ENCODE results near the gene ISG20L2.
"Not testable (repeated sequence)": the region's sequence is repeated elsewhere in the genome, so short reads cannot be mapped to it uniquely, and the experiment has no call there.

ISG20L2 gene, protein sequence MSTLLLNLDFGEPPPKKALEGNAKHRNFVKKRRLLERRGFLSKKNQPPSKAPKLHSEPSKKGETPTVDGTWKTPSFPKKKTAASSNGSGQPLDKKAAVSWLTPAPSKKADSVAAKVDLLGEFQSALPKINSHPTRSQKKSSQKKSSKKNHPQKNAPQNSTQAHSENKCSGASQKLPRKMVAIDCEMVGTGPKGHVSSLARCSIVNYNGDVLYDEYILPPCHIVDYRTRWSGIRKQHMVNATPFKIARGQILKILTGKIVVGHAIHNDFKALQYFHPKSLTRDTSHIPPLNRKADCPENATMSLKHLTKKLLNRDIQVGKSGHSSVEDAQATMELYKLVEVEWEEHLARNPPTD

GRCh38 chr1:156728599-156729462 is at the start of gene ISG20L2:
Gene ISG20L2 (minus strand): TSS chr1:156728766. CDS start chr1:156727652, 1,114 bp downstream.
- peak; percentile 85 to 100 (median 96) for DNase-seq
- intact Hi-C loops (cut with DNase I): no loop called here

DNA sequence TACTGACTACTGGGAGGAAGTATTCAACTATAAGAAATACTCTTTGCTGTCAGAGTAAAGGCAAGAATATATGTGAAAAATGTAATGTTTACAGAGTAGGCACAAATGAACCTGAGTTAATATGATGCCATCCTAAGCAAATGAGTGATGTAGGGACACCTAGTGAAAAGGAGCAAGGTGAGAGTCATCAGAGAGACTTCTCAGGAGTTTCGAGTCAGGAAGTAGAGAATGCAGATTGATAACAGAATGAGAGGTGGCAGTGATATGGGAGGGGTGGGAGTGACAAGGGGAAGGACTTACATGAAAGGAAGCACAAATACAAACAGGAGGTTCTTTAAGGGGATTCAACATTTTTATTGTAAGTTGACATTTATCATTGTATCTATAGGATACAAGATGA is 49.0 kb upstream of the ISG20L2 start:
- DNase-seq: no peak
- intact Hi-C loops (cut with DNase I): no loop called here

DNA sequence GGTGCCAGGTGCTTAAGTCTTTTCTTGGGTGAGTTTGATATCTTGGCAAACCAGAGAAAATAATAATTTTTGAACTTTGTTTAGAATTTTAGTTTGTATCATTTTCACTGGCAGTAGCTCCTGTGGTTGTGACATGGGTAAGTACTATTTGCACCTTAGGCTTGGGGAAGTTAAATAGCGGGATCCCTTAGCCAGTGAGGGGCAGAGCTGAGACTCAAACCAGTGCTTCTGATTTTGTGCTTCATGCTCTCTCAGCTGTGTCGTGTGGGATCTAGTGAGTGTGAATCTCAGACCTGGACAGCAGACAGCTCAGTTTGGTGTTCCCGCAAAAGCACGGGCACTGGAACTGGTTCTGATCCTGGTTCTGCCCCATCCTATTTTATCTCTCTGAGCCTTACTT is 48.4 kb upstream of the ISG20L2 start:
- DNase-seq: no peak
- intact Hi-C loops (cut with DNase I): no loop called here

DNA sequence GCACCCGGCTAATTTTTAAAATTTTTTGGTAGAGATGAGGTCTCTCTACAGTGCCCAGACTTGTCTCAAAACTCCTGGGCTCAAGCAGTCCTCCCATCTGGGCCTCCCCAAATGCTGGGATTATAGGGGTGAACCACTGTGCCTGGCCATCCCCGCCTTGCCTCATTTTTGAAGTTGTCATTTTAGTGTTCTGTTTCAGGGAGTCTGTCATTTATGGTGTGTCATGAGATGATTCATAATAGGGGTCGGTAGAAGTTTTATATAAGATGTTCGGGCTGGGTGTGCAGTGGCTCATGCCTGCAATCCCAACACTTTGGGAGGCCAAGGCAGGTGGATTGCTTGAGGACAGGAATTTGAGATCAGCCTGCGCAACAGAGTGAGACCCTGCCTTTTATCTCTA is 47.2 kb upstream of the ISG20L2 start:
- intact Hi-C loops (cut with DNase I): no loop called here
- no peak for DNase-seq

DNA sequence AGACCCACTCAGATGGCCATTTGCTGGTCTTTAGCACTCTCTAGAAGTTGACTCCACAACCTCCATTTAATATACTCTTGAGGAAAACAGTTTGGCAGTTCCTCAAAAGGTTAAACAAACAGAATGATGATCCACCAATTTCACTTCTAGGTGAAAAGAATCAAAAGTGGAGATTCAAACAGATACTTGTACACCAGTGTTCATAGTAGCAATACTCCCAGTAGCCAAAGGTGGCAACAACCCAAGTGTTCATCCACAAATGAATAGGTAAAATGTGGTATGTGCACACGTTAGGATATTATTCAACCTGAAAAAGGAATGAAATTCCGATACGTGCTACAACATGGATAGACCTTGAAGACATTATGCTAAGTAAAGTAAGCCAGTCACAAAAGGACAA is 45.0 kb upstream of the ISG20L2 start:
- intact Hi-C loops (cut with DNase I): no loop called here
- DNase-seq: no peak

GRCh38 chr1:156772728-156773497 is 44.3 kb upstream of the ISG20L2 start:
- DNase-seq: no peak

DNA sequence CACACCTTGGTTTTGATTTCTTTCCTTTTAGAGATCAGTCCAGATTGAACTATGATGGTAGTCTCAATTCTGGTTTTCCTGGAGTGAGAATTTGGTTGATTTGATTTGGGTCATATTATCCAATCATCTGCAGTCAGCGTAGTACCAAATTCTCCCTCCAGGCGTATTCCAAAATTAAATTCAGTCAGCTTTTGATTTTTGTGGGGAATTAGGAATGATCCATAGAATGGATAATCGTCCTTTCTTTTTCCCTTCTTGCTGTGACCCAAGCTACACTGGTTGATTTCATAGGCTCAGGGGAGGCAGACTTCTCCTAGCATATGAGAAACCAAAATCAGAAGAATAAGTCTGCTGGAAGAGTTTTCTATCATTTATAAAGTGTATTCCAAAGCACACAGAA is 43.7 kb upstream of the ISG20L2 start:
- DNase-seq: no peak
- intact Hi-C loops (cut with DNase I): no loop called here

More at GRCh38 chr1:156772728-156773497, 44.3 kb upstream of the ISG20L2 start:
- intact Hi-C loops (cut with DNase I): no loop called here

- DNase-seq: no peak
- intact Hi-C loops (cut with DNase I): no loop called here
Observed at GRCh38 chr1:156768610-156769295, 40.2 kb upstream of the ISG20L2 start.

DNA sequence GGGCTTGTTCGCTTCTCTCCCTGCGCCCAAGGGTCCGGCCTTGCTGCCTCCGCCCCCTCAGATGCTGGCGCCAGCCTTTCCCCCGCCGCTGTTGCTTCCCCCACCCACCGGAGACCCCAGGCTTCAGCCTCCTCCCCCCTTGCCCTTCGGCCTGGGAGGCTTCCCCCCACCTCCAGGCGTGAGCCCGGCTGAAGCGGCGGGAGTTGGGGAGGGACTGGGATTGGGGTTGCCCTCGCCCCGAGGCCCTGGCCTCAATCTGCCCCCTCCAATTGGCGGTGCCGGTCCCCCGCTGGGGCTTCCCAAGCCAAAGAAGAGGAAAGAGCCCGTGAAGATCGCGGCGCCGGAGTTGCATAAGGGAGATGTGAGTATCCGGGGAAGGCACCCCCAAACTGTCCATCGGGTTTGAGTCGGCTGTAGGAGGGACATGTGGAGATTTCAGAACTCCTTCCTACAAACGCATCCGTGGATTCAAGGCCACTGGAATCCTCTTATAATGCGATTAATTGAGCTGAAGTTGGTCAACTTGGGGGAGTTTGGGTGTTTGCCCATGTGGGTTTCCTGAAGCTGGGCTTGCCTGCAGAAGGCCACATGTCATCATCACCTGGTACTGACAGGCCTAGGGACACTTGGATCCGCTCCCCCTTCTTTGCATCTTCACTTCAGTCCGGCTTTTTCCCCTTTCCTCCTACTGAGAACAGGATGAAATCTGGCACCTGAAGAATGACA is 39.5 kb upstream of the ISG20L2 start:
- intact Hi-C loops (cut with DNase I): loop anchor here (1.0 kb wide), 2 partner anchors 17 to 27 kb away; partner anchors contain the start of genes HDGF and MRPL24

GRCh38 chr1:156767101-156767878 is 38.7 kb upstream of the ISG20L2 start, which contains the start of gene PRCC:
Gene PRCC (plus strand): TSS chr1:156767535. CDS start chr1:156767772, 237 bp downstream.
- intact Hi-C loops (cut with DNase I): loop anchor here (1.0 kb wide), 2 partner anchors 16 to 26 kb away; partner anchors contain the start of genes HDGF and MRPL24
- peak; percentile 99 to 100 (median 100) for DNase-seq

More for the DNA sequence above, 39.5 kb upstream of the ISG20L2 start:
- DNase-seq: peak in 4 of 10 donors; percentile 16 to 87 (median 80)

- intact Hi-C loops (cut with DNase I): loop anchor here (1.0 kb wide), 2 partner anchors 15 to 25 kb away; partner anchors contain the start of genes HDGF and MRPL24
- DNase-seq: peak in 3 of 10 donors; percentile 30 to 87 (median 49)
Observed at GRCh38 chr1:156766298-156767100, 37.9 kb upstream of the ISG20L2 start.

GRCh38 chr1:156765666-156766065 is 37.1 kb upstream of the ISG20L2 start:
- no peak for DNase-seq
- intact Hi-C loops (cut with DNase I): no loop called here

- intact Hi-C loops (cut with DNase I): not testable (repeated sequence)
- DNase-seq: peak in 2 of 10 donors; percentile 33 to 41
Observed at GRCh38 chr1:156765136-156765535, 36.6 kb upstream of the ISG20L2 start.

DNA sequence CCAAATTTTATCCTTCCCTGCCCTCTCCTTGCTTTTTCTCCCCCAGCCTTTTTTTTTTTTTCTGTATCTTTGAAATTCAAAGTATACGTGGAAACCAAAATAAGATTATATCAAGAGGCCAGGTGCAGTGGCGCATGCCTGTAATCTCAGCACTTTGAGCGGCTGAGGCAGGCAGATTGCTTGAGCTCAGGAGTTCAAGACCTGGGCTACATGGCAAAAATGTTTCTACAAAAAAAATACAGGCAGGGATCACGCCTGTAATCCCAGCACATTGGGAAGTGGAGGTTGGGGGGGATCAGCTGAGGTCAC is 32.2 kb upstream of the ISG20L2 start:
- intact Hi-C loops (cut with DNase I): no loop called here
- DNase-seq: peak in 1 of 10 donors; percentile 28

- intact Hi-C loops (cut with DNase I): no loop called here
- DNase-seq: peak in 1 of 10 donors; percentile 39
Observed at GRCh38 chr1:156760092-156760795, 31.7 kb upstream of the ISG20L2 start.

DNA sequence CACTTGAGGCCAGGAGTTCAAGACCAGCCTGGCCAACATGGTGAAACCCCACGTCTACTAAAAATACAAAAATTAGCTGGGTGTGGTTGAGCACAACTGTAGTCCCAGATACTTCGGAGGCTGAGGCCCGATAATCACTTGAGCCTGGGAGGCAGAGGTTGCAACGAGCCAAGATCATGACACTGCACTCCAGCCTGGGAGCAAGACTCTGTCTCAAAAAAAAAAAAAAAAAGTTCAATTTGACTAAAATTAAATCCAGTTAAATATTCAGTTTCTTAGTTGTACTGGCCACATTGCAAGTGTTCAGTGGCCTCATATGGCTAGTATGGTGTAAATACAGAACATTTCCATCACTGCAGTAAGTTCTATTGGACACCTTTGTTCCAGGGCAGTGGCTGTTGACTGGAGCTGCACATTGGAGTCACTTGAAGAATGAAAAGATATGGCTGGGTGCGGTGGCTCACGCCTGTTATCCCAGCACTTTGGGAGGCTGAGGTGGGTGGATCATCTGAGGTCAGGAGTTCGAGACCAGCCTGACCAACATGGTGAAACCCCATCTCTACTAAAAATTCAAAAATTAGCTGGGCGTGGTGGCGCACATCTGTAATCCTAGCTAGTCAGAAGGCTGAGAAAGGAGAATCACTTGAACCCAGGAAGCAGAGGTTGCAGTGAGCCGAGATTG is 29.1 kb upstream of the ISG20L2 start:
- DNase-seq: peak in 1 of 10 donors; percentile 7
- intact Hi-C loops (cut with DNase I): loop anchor here (10.0 kb wide), 1 partner anchor 287 kb away; the partner anchor contains the start of gene ARHGEF11

Measured in posterior cingulate gyrus (tissue), 11 donors.